HG02678 (cell line): ENCODE measurements around the gene ZNF324.

Source experiments
- ATAC-seq: cut with Tn5 transposase; IDR thresholded peaks from one replicate; pipeline ENCODE4 v1.9.1; 2021; ENCODE audit warnings: mild to moderate bottlenecking, moderate library complexity; ENCODE audit not compliant: unreplicated experiment

Gene ZNF324

GRCh38 chr19:58520257-58520599, 53.3 kb downstream of the ZNF324 start:
- no peak for ATAC-seq

- ATAC-seq, result no peak
Observed at GRCh38 chr19:58521651-58522050, 54.8 kb downstream of the ZNF324 start.

GRCh38 chr19:58522709-58523108, 55.8 kb downstream of the ZNF324 start:
- ATAC-seq, result no peak
